Neural cell (in vitro differentiated cells): ENCODE measurements around the gene FBRSL1. TPM values are rescaled to one million over a fixed set of nuclear protein-coding genes. Genes with fewer than 3 reads are reported as not detected.

Source experiments
- H2AFZ ChIP-seq: fragments of 200-600, 300-800 bp; sonication (generic), shearing (Covaris generic); 2 replicates; pipeline ENCODE4 v1.6.0; 2014; ENCODE audit warnings: low read depth, mild to moderate bottlenecking, antibody characterized with exemption, low read length, moderate library complexity
- H3F3A ChIP-seq: fragments of 200-600 bp; shearing (Covaris generic); 2 replicates; pipeline ENCODE4 v1.6.1; 2016; ENCODE audit warnings: mild to moderate bottlenecking, moderate library complexity, mixed read lengths, antibody characterized with exemption, low read length; ENCODE audit not compliant: insufficient read depth, poor library complexity, severe bottlenecking
- H3K27ac ChIP-seq: fragments of 200-600, 300-800 bp; sonication (generic), shearing (Covaris generic); 2 replicates; pipeline ENCODE4 v1.5.1; 2014; ENCODE audit warnings: mild to moderate bottlenecking, low read length, moderate library complexity
- H3K27me3 ChIP-seq: fragments of 300-800, 200-600 bp; sonication (generic), shearing (Covaris generic); 2 replicates; pipeline ENCODE4 v1.6.0; 2014; ENCODE audit warnings: mild to moderate bottlenecking, low read depth, low read length, moderate library complexity; ENCODE audit not compliant: insufficient read depth
- H3K36me3 ChIP-seq: fragments of 300-800, 200-600 bp; sonication (generic), shearing (Covaris generic); 2 replicates; pipeline ENCODE4 v1.5.1; 2014; ENCODE audit warnings: mild to moderate bottlenecking, antibody characterized with exemption, low read length, moderate library complexity; ENCODE audit not compliant: insufficient read depth
- H3K4me2 ChIP-seq: fragments of 300-800, 200-600 bp; sonication (generic), shearing (Covaris generic); 2 replicates; pipeline ENCODE4 v1.6.0; 2014; ENCODE audit warnings: mild to moderate bottlenecking, low read length
- H3K4me3 ChIP-seq: fragments of 300-800, 200-600 bp; sonication (generic), shearing (Covaris generic); 2 replicates; pipeline ENCODE4 v1.5.1; 2014; ENCODE audit warnings: mild to moderate bottlenecking, low read length, moderate library complexity
- H3K79me2 ChIP-seq: fragments of 200-600 bp; shearing (Covaris generic); replicated peaks from 2 replicates; pipeline ENCODE4 v1.6.0; 2014; ENCODE audit warnings: mild to moderate bottlenecking, low read length, moderate library complexity; ENCODE audit not compliant: insufficient read depth
- H3K9ac ChIP-seq: fragments of 300-800, 200-600 bp; sonication (generic), shearing (Covaris generic); 2 replicates; pipeline ENCODE4 v1.6.1; 2016; ENCODE audit warnings: mild to moderate bottlenecking, low read length, mixed read lengths
- H3K9me2 ChIP-seq: fragments of 200-600 bp; shearing (Covaris generic); 2 replicates; pipeline ENCODE4 v1.6.1; 2016; ENCODE audit warnings: mild to moderate bottlenecking, low read length, mixed read lengths; ENCODE audit not compliant: insufficient read depth
- H3K9me3 ChIP-seq: fragments of 200-600, 300-800 bp; sonication (generic), shearing (Covaris generic); 2 replicates; pipeline ENCODE4 v1.6.1; 2016; ENCODE audit warnings: mild to moderate bottlenecking, mixed run types, low read length, moderate library complexity, mixed read lengths
- H4K20me1 ChIP-seq: fragments of 200-600 bp; shearing (Covaris generic); 2 replicates; pipeline ENCODE4 v1.6.1; 2016; ENCODE audit warnings: mild to moderate bottlenecking, mixed run types; ENCODE audit not compliant: insufficient read depth
- EP300 ChIP-seq: fragments of 450-650 bp; conservative IDR thresholded peaks from 2 replicates; pipeline ENCODE4 v1.6.1; 2014; ENCODE audit warnings: antibody characterized with exemption, mild to moderate bottlenecking, moderate library complexity; ENCODE audit not compliant: poor library complexity, severe bottlenecking
- EZH2 ChIP-seq: fragments of 200-600, 300-800 bp; shearing (Covaris generic), sonication (generic); IDR thresholded peaks from 2 replicates; pipeline ENCODE4 v1.6.1; 2014; ENCODE audit warnings: antibody characterized with exemption, low read length, borderline replicate concordance, mild to moderate bottlenecking; ENCODE audit not compliant: insufficient read depth, poor library complexity, severe bottlenecking
- MXI1 ChIP-seq: fragments of 450-650 bp; conservative IDR thresholded peaks from 2 replicates; pipeline ENCODE4 v1.6.1; 2014; ENCODE audit warnings: antibody characterized with exemption, mild to moderate bottlenecking; ENCODE audit not compliant: poor library complexity, severe bottlenecking
- POLR2AphosphoS5 ChIP-seq: IDR thresholded peaks from 2 replicates; pipeline ENCODE4 v1.6.1; 2012
- RAD21 ChIP-seq: fragments of 450-650 bp; conservative IDR thresholded peaks from 2 replicates; pipeline ENCODE4 v1.6.1; 2014; ENCODE audit warnings: antibody characterized with exemption, mild to moderate bottlenecking, moderate library complexity
- SMC3 ChIP-seq: fragments of 450-650 bp; conservative IDR thresholded peaks from 2 replicates; pipeline ENCODE4 v1.6.1; 2014; ENCODE audit warnings: antibody characterized with exemption, mild to moderate bottlenecking, moderate library complexity; ENCODE audit not compliant: poor library complexity
- TAF1 ChIP-seq: IDR thresholded peaks from 2 replicates; pipeline ENCODE4 v1.6.1; 2012; ENCODE audit warnings: low read depth
- polyA plus RNA-seq: library from polyadenylated mRNA; depleted of rRNA; stranded (reverse); fragments of >200 nt; gene quantifications from 2 replicates; pipeline ENCODE4 v1.2.3, GENCODE V29; 2014
- TF ChIP-seq, protein P1 (sequence below): IDR thresholded peaks from 2 replicates; pipeline ENCODE4 v1.6.1; 2012; ENCODE audit warnings: borderline replicate concordance
- TF ChIP-seq, protein P2 (sequence below): fragments of 450-650 bp; IDR thresholded peaks from 2 replicates; pipeline ENCODE4 v1.5.1; 2014; ENCODE audit warnings: antibody characterized with exemption, mild to moderate bottlenecking, moderate library complexity; ENCODE audit not compliant: poor library complexity, severe bottlenecking

Gene FBRSL1
- polyA plus RNA-seq, 1 donor from 2014 or later = 11.9 TPM

DNA sequence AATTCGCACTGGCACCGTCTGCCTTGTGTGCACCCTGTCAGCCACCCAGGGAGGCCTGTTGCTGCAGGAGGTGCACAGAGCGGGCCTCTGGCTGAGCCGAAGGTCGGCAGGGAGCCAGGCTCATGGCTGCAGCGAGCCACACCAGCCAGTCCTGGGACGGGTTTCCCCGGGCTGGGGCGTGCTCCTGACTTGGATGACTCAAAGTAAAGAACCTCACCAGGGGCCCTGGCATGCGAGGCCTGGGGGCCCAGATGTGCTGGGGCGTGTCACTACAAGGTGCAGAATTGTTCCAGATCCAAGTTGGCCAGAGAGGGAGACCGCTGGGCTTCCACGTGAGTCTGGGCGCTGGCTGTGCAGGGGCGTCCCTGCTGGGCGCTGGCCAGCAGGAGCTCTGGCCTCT lies 34.5 kb downstream of the FBRSL1 start:
- Histone ChIP-seq H3K4me2 (no peak overlapping the region), H3K36me3 (no peaks in the 10 kb centered on the region)
- TF ChIP-seq, protein P1, sequence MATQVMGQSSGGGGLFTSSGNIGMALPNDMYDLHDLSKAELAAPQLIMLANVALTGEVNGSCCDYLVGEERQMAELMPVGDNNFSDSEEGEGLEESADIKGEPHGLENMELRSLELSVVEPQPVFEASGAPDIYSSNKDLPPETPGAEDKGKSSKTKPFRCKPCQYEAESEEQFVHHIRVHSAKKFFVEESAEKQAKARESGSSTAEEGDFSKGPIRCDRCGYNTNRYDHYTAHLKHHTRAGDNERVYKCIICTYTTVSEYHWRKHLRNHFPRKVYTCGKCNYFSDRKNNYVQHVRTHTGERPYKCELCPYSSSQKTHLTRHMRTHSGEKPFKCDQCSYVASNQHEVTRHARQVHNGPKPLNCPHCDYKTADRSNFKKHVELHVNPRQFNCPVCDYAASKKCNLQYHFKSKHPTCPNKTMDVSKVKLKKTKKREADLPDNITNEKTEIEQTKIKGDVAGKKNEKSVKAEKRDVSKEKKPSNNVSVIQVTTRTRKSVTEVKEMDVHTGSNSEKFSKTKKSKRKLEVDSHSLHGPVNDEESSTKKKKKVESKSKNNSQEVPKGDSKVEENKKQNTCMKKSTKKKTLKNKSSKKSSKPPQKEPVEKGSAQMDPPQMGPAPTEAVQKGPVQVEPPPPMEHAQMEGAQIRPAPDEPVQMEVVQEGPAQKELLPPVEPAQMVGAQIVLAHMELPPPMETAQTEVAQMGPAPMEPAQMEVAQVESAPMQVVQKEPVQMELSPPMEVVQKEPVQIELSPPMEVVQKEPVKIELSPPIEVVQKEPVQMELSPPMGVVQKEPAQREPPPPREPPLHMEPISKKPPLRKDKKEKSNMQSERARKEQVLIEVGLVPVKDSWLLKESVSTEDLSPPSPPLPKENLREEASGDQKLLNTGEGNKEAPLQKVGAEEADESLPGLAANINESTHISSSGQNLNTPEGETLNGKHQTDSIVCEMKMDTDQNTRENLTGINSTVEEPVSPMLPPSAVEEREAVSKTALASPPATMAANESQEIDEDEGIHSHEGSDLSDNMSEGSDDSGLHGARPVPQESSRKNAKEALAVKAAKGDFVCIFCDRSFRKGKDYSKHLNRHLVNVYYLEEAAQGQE = no peak
- no peak for TF ChIP-seq SMC3
- TF ChIP-seq RAD21 = no peak
- TF ChIP-seq EZH2 = no peak
- no peak for TF ChIP-seq MXI1
- no peak for TF ChIP-seq POLR2AphosphoS5
- TF ChIP-seq TAF1 = no peak
- no peak for TF ChIP-seq EP300
- TF ChIP-seq, protein P2, sequence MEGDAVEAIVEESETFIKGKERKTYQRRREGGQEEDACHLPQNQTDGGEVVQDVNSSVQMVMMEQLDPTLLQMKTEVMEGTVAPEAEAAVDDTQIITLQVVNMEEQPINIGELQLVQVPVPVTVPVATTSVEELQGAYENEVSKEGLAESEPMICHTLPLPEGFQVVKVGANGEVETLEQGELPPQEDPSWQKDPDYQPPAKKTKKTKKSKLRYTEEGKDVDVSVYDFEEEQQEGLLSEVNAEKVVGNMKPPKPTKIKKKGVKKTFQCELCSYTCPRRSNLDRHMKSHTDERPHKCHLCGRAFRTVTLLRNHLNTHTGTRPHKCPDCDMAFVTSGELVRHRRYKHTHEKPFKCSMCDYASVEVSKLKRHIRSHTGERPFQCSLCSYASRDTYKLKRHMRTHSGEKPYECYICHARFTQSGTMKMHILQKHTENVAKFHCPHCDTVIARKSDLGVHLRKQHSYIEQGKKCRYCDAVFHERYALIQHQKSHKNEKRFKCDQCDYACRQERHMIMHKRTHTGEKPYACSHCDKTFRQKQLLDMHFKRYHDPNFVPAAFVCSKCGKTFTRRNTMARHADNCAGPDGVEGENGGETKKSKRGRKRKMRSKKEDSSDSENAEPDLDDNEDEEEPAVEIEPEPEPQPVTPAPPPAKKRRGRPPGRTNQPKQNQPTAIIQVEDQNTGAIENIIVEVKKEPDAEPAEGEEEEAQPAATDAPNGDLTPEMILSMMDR = no peak

DNA sequence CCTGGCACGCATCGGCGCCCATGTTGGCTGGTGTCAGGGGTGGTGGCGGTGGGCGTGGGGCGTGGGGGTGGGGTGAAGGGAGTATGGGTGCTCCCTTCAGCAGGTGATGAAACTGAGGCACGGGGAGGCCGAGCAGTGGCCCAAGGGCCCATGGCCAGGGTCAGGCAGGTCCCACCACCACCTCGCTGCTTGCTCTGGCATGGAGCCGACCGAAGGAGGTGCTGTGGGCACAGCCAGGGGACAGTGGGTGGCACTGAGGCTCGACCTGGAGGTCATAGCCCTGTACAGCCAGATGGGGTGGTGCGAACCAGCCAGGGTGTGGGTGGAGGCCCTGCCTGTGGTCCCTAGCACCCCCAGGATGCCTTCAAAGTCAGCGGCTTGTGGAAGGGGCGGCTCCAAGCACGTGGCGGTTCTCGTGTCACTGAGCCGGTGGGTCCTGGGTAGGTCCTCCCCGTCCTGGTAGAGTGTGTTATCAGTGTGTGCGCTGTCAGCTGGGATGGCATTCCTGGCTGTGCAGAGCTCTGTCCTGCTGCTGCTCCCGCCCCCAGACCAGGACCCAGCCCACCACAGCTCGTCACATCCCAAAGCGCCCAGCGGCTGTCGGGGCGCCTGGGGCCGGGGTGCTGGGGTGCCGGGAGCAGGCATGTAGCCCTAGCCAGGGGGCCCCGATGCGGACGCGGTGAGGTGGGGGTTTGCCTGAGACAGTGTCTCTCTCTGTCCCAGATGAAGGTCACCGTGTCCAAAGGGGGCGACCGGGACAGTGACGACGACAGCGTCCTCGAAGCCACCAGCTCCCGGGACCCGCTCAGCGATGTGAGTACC lies 35.3 kb downstream of the FBRSL1 start:
- Histone ChIP-seq H3K4me2 (no peak overlapping the region), H3K9ac (no peak overlapping the region)
- TF ChIP-seq MXI1 (no peak), RAD21 (no peak), TAF1 (no peak), POLR2AphosphoS5 (no peak), EZH2 (no peak), SMC3 (no peak), EP300 (no peak)
- TF ChIP-seq, protein P1 = no peak
- TF ChIP-seq, protein P2 = no peak

More for the DNA sequence above, 34.5 kb downstream of the FBRSL1 start:
- Histone ChIP-seq H3K27me3 (no peaks in the 10 kb centered on the region), H2AFZ (no peak overlapping the region), H3K4me3 (no peak overlapping the region), H3F3A (no peaks in the 10 kb centered on the region), H3K9me2 (no peaks in the 10 kb centered on the region), H3K27ac (no peak overlapping the region), H3K9me3 (no peaks in the 10 kb centered on the region), H3K9ac (no peak overlapping the region), H4K20me1 (no peaks in the 10 kb centered on the region), H3K79me2 (no peaks in the 10 kb centered on the region)

More for the DNA sequence above, 35.3 kb downstream of the FBRSL1 start:
- Histone ChIP-seq H3K4me3 (no peak overlapping the region), H3K79me2 (no peaks in the 10 kb centered on the region), H3K27ac (no peak overlapping the region), H3K36me3 (no peaks in the 10 kb centered on the region), H3K27me3 (no peaks in the 10 kb centered on the region), H3K9me3 (no peaks in the 10 kb centered on the region), H3K9me2 (no peaks in the 10 kb centered on the region), H3F3A (no peaks in the 10 kb centered on the region), H2AFZ (no peak overlapping the region), H4K20me1 (no peaks in the 10 kb centered on the region)
